Bronchial epithelial cell (primary cell): Measurements from ENCODE around the gene TMEM272. TPM values are rescaled to one million over a fixed set of nuclear protein-coding genes. Genes with fewer than 3 reads are reported as not detected.

ENCODE experiments used
- DNase-seq: peaks from one replicate; pipeline ENCODE4 v3.0.0-alpha.2; 2010; ENCODE audit warnings: low read depth
- FAIRE-seq: peaks from 2 replicates; lab custom pipeline; 2011; peaks lifted over from hg19 to GRCh38; lab: Jason Lieb, UNC
- H3K27me3 ChIP-seq: 2 replicates; pipeline ENCODE4 v1.5.1; 2011; ENCODE audit warnings: low read length; ENCODE audit not compliant: control insufficient read depth, insufficient read depth
- H3K36me3 ChIP-seq: 2 replicates; pipeline ENCODE4 v1.5.1; 2011; ENCODE audit warnings: low read length; ENCODE audit not compliant: control insufficient read depth, insufficient read depth
- H3K4me3 ChIP-seq: 2 replicates; pipeline ENCODE4 v1.5.1; 2011; ENCODE audit warnings: mild to moderate bottlenecking, low read depth, low read length, control low read depth
- CTCF ChIP-seq: IDR thresholded peaks from 2 replicates; pipeline ENCODE4 v1.5.1; 2011; ENCODE audit warnings: mild to moderate bottlenecking, moderate library complexity, low read length, control low read depth, inconsistent platforms; ENCODE audit not compliant: insufficient read depth, severe bottlenecking
- total RNA-seq: library from RNA; depleted of rRNA; stranded (reverse); fragments of >200 nt; gene quantifications from 2 replicates; pipeline ENCODE4 v1.2.1, GENCODE V29; 2014

Gene TMEM272
- total RNA-seq, 1 donor from 2014 or later = not detected

GRCh38 chr13:51841732-51842131 lies 3.2 kb downstream of the TMEM272 start:
- no peak overlapping the region for H3K4me3 ChIP-seq
- H3K36me3 ChIP-seq = no peaks in the 10 kb centered on the region
- DNase-seq (no peak), FAIRE-seq (no peak)
- H3K27me3 ChIP-seq = no peaks in the 10 kb centered on the region
- TF ChIP-seq CTCF = no peak

- H3K36me3 ChIP-seq = no peaks in the 10 kb centered on the region
- no peaks in the 10 kb centered on the region for H3K27me3 ChIP-seq
- no peak overlapping the region for H3K4me3 ChIP-seq
- FAIRE-seq = no peak
- DNase-seq = no peak
- TF ChIP-seq CTCF = no peak
Measured at GRCh38 chr13:51840917-51841316, 4.1 kb downstream of the TMEM272 start.

- no peaks in the 10 kb centered on the region for H3K36me3 ChIP-seq
- H3K4me3 ChIP-seq = no peak overlapping the region
- FAIRE-seq (peak; percentile 47), DNase-seq (no peak)
- no peak for TF ChIP-seq CTCF
- H3K27me3 ChIP-seq = no peaks in the 10 kb centered on the region
Measured at GRCh38 chr13:51839711-51840540, 5.1 kb downstream of the TMEM272 start.

- Histone ChIP-seq H3K27me3 (peaks cover 4% of the 10 kb centered on the region), H3K36me3 (no peaks in the 10 kb centered on the region), H3K4me3 (no peak overlapping the region)
- no peak for TF ChIP-seq CTCF
- DNase-seq (no peak), FAIRE-seq (peak; percentile 77)
Measured at GRCh38 chr13:51838240-51838846, 6.6 kb downstream of the TMEM272 start.

- FAIRE-seq (no peak), DNase-seq (no peak)
- no peaks in the 10 kb centered on the region for H3K36me3 ChIP-seq
- TF ChIP-seq CTCF = no peak
- H3K4me3 ChIP-seq = no peak overlapping the region
- peaks cover 4% of the 10 kb centered on the region for H3K27me3 ChIP-seq
Measured at GRCh38 chr13:51837016-51837415, 8.0 kb downstream of the TMEM272 start.
